GM21526 (cell line): ENCODE measurements around the gene PARP6.

ENCODE experiments used
- ATAC-seq: cut with Tn5 transposase; IDR thresholded peaks from one replicate; pipeline ENCODE4 v1.9.1; 2021; ENCODE audit warnings: moderate library complexity; ENCODE audit not compliant: unreplicated experiment, low FRiP score

PARP6 gene

GRCh38 chr15:72272213-72272996 is at the start of gene PARP6:
TSS of gene PARP6 (minus strand) at chr15:72272554. CDS start at chr15:72267477, 5,077 bp downstream.
- peak; percentile 90 for ATAC-seq

GRCh38 chr15:72319985-72320671 is 47.8 kb upstream of the PARP6 start, which contains the start of gene CELF6:
TSS of gene CELF6 (minus strand) at chr15:72320157. CDS start at chr15:72319874, 283 bp downstream.
- no peak for ATAC-seq

GRCh38 chr15:72319360-72319984 is 47.1 kb upstream of the PARP6 start:
- ATAC-seq, result no peak

GRCh38 chr15:72318408-72318942 is 46.1 kb upstream of the PARP6 start:
- ATAC-seq, result no peak

- no peak for ATAC-seq
Observed at GRCh38 chr15:72315706-72316370, 43.5 kb upstream of the PARP6 start.

GRCh38 chr15:72313881-72314280 is 41.5 kb upstream of the PARP6 start:
- no peak for ATAC-seq

GRCh38 chr15:72313448-72313840 is 41.1 kb upstream of the PARP6 start:
- no peak for ATAC-seq

GRCh38 chr15:72312605-72313447 is 40.5 kb upstream of the PARP6 start:
- ATAC-seq, result peak; percentile 70

- ATAC-seq, result no peak
Observed at GRCh38 chr15:72307026-72307425, 34.7 kb upstream of the PARP6 start.

GRCh38 chr15:72306211-72306785 is 33.9 kb upstream of the PARP6 start:
- ATAC-seq, result no peak

- ATAC-seq, result no peak
Observed at GRCh38 chr15:72304596-72304995, 32.2 kb upstream of the PARP6 start.

GRCh38 chr15:72302955-72303354 is 30.6 kb upstream of the PARP6 start:
- no peak for ATAC-seq

GRCh38 chr15:72289597-72290325 is 17.4 kb upstream of the PARP6 start:
- no peak for ATAC-seq

GRCh38 chr15:72288796-72289596 is 16.6 kb upstream of the PARP6 start:
- no peak for ATAC-seq

- no peak for ATAC-seq
Observed at GRCh38 chr15:72285927-72286516, 13.7 kb upstream of the PARP6 start.

GRCh38 chr15:72285402-72285801 is 13.0 kb upstream of the PARP6 start:
- no peak for ATAC-seq

GRCh38 chr15:72284781-72285180 is 12.4 kb upstream of the PARP6 start:
- ATAC-seq, result no peak

GRCh38 chr15:72281713-72282112 is 9.4 kb upstream of the PARP6 start:
- no peak for ATAC-seq
